ENCODE measurements around the gene TTC12.
A peak's percentile ranks its signal among the peaks of the same experiment; 100 is the strongest.

TTC12 gene, protein sequence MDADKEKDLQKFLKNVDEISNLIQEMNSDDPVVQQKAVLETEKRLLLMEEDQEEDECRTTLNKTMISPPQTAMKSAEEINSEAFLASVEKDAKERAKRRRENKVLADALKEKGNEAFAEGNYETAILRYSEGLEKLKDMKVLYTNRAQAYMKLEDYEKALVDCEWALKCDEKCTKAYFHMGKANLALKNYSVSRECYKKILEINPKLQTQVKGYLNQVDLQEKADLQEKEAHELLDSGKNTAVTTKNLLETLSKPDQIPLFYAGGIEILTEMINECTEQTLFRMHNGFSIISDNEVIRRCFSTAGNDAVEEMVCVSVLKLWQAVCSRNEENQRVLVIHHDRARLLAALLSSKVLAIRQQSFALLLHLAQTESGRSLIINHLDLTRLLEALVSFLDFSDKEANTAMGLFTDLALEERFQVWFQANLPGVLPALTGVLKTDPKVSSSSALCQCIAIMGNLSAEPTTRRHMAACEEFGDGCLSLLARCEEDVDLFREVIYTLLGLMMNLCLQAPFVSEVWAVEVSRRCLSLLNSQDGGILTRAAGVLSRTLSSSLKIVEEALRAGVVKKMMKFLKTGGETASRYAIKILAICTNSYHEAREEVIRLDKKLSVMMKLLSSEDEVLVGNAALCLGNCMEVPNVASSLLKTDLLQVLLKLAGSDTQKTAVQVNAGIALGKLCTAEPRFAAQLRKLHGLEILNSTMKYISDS

GRCh38 chr11:113314389-113315301 lies at the start of gene TTC12:
TSS of gene TTC12 (plus strand) at chr11:113314583. CDS start at chr11:113316258, 1,675 bp downstream.
- DNase-seq = peak; percentile 95

- no peak for DNase-seq
Measured at GRCh38 chr11:113265362-113265761, 49.0 kb upstream of the TTC12 start.

DNA sequence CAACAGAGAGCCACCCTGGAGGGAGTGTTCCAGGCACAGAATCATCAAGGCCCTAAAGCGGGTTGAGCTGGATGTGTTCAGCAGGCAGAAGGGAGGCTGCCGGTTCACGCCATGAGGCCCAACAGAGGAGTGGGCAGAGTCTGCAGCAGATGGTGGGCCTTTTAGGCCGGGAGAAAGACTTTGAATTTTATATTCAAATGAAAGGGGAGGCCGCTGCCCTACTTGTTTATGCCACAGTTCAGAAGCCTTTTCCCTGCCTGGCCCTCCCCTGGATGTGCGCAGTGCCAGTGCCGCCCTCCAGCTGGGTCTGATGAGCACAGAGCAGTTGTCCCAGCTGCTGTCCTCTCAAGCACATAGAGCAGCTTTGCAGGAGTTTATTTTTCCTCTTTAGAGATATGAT lies 46.9 kb upstream of the TTC12 start:
- DNase-seq = no peak

GRCh38 chr11:113269096-113269495 lies 45.3 kb upstream of the TTC12 start:
- no peak for DNase-seq

GRCh38 chr11:113269636-113270035 lies 44.7 kb upstream of the TTC12 start:
- no peak for DNase-seq

DNA sequence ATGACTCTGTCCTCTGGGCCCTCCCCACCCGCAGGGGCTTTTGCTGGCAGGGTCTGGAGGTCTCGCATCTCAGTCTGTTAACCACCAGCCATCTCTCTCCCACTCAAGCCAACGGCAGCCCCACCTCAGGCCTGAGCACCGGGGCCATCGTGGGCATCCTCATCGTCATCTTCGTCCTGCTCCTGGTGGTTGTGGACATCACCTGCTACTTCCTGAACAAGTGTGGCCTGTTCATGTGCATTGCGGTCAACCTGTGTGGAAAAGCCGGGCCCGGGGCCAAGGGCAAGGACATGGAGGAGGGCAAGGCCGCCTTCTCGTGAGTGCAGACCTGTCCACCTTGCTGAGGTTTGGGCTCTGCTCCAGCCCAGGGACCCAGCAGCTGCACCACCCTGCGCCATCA lies 44.3 kb upstream of the TTC12 start:
- DNase-seq = no peak

DNA sequence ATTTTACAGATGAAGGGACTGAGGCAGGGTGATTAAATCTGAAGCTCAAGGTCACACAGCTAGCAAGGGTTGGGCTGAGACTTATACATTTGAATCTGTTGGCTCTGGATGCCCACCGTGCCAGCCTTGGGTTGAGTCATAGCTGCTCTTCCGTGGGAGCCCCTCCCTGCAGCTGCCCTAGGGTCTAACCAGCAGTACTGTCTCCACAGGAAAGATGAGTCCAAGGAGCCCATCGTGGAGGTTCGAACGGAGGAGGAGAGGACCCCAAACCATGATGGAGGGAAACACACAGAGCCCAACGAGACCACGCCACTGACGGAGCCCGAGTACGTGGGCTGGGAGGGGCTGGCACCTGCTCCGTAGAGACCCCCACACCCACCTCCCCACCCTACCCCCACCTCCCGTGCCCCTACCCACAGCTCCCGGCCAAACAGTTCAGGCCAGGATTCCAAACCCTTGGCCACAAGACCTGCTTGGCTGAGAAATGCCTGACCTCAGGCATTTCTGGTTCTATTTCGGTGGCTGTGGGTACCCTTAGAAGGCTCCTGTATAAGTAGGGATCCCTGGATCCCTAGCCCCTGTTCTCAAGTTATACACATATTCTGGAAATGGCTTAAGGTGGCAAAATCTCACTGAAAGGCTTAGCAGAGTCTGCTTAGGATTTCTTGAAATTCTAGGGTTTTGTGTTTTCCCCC lies 42.7 kb upstream of the TTC12 start:
- no peak for DNase-seq

DNA sequence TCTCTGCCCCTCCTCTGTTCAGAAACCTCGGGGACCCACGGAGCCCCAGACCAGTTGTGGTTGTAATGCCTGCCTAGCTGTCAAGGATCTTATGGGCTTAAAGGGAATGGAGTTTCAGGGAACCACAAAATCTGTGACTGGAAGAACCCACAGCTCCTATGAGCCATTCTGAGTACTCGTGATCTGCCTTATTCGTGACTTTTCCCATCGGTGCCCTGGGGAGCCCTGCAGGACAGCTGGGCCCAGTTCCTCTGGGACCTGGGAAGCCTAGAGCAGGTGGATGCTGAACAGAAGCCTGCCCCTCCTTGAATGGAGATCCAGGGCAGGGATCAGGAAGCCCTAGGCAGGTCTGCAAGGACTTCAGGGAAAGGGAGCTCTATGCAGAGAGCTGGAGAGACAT lies 42.1 kb upstream of the TTC12 start:
- no peak for DNase-seq

DNA sequence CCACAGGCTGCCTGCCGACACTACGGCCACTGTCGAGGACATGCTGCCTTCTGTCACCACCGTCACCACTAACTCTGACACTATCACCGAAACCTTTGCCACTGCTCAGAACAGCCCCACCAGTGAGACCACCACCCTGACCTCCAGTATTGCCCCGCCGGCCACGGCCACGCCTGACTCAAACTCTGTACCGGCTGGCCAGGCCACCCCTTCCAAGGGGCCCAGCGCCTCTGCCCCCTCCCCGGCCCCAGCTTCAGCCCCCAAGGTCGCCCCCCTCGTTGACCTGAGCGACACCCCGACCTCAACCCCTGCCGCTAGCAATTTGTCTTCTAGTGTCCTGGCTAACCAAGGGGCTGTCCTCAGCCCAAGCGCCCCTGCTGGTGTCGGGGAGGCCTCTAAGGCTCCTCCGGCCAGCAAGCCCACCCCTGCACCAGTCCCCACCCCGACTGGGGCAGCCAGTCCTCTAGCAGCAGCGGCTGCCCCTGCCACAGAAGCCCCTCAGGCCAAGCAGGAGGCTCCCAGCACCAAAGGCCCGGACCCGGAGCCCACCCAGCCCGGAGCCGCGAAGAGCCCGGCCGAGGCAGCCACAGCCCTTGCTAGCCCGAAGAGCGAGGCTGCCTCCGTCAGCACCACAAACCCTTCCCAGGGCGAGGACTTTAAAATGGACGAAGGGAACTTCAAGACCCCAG lies 41.3 kb upstream of the TTC12 start:
- DNase-seq = no peak

DNA sequence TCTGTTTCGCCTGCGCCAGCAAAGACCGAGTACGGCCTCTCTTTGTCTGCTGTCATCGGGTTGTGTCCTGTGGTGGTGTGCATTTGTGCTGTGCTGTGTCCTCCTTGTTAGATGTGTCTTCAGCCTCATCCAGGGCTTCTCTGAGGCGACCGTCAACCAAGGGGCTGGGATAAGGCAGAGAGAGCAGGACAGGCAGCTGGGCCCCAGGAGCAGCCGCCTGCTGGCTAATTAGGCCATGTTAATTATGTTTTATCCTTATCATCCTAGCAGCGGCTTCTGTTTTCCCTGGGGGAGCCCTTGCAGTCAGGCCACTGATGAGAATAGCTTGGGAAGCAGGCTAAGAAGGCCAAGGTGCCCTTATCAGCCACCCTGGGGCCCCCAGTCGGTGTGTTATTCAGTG lies 40.7 kb upstream of the TTC12 start:
- no peak for DNase-seq

- DNase-seq = no peak
Measured at GRCh38 chr11:113274713-113275582, 39.4 kb upstream of the TTC12 start.

DNA sequence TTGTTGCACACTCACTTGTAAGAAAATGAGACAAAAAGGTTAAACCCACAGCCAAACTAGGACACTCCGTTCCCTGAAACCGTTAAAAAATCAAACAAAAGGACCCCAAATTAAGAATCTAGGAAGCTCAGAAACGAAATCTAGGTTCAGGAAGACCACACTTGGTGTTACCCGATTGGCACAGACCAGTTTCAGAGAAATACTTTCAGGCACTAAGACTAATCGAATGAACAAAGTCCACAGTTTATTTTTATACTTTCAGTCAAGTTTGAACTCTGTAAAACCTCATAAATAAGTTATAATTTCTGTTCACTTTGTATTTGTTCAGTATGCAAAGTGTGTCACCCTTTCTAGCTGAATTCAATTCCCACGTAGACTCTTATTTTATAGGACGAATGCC lies 38.8 kb upstream of the TTC12 start:
- no peak for DNase-seq

DNA sequence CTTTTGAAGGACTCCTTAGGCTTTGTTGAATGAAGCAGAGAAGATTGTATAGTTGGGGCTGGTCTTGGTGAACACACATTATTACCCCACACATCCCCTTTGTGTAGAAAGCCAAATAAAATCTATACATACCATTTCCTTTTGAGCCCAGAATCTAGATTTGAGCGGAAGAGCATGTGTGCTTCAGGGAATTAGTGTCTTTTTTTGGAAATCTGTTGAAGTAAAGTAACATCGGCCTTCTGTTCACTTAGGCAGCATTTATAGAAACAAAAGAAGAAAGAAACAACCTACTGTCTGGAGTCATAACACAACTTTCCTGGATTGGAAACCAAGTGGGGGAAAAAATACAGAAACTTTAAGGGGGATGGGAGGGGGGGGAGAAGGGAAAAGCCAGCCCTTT lies 37.9 kb upstream of the TTC12 start:
- no peak for DNase-seq

GRCh38 chr11:113277907-113278306 lies 36.5 kb upstream of the TTC12 start:
- DNase-seq = no peak

GRCh38 chr11:113278481-113278880 lies 35.9 kb upstream of the TTC12 start:
- peak; percentile 14 for DNase-seq

DNA sequence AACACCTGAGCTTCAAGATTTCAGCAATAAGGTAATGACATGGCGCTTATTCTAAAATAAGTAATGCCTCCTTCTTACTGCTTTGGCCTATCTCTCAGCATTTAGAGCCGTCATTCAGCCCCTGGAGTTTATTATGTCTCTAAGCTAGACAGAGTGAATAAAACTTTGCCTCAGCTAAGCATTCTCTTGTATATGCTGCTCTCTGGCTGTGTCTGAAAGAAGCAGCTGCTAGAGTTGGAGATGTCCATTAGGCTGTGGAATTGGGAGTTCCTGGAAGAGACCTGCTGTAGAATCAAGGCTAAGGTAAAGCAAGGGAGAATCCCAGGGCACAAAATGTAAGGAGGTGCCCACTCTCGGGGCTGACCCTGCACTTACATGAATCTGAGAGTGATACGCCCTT lies 35.5 kb upstream of the TTC12 start:
- no peak for DNase-seq

DNA sequence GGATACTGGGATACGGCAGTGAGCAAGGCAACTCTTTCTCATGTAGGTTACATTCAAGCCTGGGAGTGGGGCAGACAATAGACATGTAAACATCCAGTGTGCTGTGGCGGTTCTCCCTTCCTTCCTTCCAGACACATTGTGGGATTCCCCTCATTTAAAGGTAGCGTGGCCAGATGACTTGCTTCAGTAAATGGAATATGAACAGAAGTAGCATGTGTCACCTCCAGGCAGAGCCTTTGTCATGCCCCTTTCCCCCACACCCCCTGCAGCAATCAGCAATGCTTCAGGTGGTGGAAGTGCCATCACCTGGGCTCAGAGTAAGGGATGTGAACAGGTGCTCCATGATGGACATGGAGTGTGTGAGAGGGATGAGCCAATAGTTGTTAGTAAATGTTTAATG lies 34.8 kb upstream of the TTC12 start:
- DNase-seq = no peak

DNA sequence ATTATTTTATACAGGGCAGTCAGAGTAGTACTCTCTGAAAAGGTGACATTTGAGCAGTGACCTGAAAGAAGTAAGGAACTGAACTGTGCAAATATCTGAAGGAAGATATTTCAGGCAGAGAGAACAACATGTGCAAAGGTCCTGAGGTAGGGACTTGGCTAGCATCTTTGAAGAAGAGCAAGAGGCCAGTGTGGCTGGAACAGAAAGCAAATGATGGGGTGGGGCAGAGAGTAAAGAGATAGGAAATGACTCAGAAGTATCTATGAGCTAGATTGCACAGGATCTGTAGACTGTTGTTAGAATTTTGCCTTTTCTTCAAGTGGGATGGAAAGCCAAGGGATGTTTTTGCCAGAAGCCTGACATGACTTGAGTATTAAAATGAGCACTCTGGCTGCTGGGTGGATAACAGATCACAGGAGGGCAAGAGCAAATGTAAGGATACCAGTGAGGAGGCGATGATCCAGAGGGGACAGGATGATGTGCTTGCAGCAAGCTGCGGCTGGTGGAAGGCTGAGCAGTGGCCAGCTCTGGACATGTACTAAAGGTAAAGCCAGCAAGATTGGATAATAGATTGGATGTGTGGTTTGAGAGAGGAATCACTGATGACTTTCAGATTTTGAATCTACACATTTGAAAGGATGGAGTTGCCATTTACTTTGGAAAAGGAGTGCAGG lies 33.2 kb upstream of the TTC12 start:
- DNase-seq = no peak

DNA sequence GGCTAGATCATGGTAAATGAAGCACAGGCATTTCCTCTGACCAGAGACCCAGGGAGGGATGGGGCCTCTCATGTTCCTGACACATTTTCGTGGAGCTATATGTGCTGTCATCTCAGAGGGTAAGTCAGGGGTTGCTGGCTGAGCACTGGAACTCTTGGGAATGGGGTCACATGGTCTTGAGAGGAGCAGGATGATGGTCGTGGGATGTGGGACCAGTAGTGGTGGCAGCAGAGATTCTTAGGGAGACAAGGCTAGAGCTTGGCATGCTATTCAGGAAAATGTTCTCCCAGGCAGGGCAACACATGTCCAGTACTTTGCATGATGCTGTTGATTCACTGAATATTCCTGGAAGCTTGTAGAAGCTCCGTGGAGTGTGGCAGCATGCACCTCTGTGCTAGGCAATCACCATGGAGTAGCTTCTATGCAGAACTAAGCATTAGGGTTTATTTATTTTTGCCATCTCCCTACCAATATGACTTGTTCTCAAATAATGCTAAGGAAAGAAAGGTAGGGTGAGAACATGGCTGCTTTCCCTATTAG lies 31.4 kb upstream of the TTC12 start:
- no peak for DNase-seq

DNA sequence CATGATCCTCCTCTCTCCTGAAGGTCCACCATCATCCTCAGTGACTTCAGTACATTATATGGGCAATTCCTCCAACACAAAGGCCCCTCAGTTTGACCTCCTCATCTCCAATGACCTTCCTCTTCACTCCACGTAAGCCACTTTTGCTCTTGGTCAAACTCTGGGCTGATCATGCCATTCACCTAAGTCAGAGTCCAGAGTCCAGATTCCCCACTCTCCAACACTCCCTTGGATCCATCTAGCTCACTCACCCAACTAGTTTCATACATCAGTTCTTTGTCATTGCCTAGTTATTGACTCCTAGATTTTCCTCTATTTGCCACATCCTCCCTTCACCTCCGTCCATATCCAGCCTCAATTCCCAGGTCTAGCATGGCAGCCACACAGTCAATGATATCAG lies 30.5 kb upstream of the TTC12 start:
- no peak for DNase-seq

Data from suppressor macrophage treated with lipopolysaccharide for 4 hours (primary cell).